Measurements from ENCODE around the gene ABHD2. TPM values are rescaled to one million over a fixed set of nuclear protein-coding genes. Genes with fewer than 3 reads are reported as not detected.

Gene ABHD2
- total and polyA plus RNA-seq, 2 donors (not counting 3 experiments of a cell fraction or from before 2014, with no cell fraction given) = 14.0 to 62.2 TPM

DNA sequence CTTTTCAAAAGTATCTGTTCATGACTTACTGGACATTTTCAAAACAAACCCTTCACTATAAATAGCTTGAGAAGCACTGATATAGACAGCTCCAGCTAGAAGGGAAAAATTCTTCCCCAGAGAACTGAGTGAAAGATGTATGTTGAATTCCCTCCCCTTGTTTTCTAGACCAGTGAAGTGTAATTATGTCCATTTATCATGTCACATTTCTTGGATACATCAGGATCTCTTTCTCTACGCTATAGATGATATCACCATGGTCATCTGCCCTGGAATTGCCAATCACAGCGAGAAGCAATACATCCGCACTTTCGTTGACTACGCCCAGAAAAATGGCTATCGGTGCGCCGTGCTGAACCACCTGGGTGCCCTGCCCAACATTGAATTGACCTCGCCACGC lies 66.9 kb downstream of the ABHD2 start:
- BruUV-seq (replicated peaks) = no TSS peak
- no peaks in the 10 kb centered on the region for H3K4me1 ChIP-seq (ENCODE audit: control insufficient read depth, extremely low read depth, insufficient read depth, low read length)
- H3K4me2 ChIP-seq (ENCODE audit: insufficient read depth, low read length) = no peak overlapping the region
- H3K9me3 ChIP-seq (replicated peaks; ENCODE audit: control insufficient read depth, insufficient read depth, low read length) = no peaks in the 10 kb centered on the region
- no peaks in the 10 kb centered on the region for H3K27me3 ChIP-seq (ENCODE audit: control insufficient read depth in 2 of 2, insufficient read depth in 2 of 2, low read length in 2 of 2)
- intact Hi-C loops (cut with micrococcal nuclease) = no loop called here
- H3K27ac ChIP-seq (ENCODE audit: insufficient read depth, low read depth, low read length) = no peak overlapping the region
- H3K9me1 ChIP-seq (replicated peaks; ENCODE audit: control insufficient read depth, extremely low read depth, insufficient read depth, low read length) = no peaks in the 10 kb centered on the region
- dilution Hi-C loops (cut with MboI; ENCODE audit: extremely low pct_ligation_motif_present, low sequenced_read_pairs) = loop anchor here (25.0 kb wide), 1 partner anchor 93 kb away; no protein-coding TSS in a partner anchor
- H4K20me1 ChIP-seq (replicated peaks; ENCODE audit: control insufficient read depth, extremely low read depth, insufficient read depth, low read length) = no peaks in the 10 kb centered on the region
- ChIA-PET POLR2A (no interaction called here), CTCF (no interaction called here)
- DNase-seq (ENCODE audit: low read depth, low spot score) (no peak), FAIRE-seq (no peak)
- no peak for TF ChIP-seq GATA2 (IDR thresholded peaks at IDR 0.05; ENCODE audit: insufficient read depth, insufficient read length, low read depth, low read length)
- TF ChIP-seq JUN (IDR thresholded peaks at IDR 0.05; ENCODE audit: borderline replicate concordance, insufficient read depth, insufficient read length, low read depth) = no peak
- no peak for TF ChIP-seq EZH2 (IDR thresholded peaks at IDR 0.05; ENCODE audit: borderline replicate concordance, low read depth, low read length, severe bottlenecking)
- TF ChIP-seq MYC (IDR thresholded peaks at IDR 0.05; ENCODE audit: low read depth, low read length) = no peak
- TF ChIP-seq, protein P1, sequence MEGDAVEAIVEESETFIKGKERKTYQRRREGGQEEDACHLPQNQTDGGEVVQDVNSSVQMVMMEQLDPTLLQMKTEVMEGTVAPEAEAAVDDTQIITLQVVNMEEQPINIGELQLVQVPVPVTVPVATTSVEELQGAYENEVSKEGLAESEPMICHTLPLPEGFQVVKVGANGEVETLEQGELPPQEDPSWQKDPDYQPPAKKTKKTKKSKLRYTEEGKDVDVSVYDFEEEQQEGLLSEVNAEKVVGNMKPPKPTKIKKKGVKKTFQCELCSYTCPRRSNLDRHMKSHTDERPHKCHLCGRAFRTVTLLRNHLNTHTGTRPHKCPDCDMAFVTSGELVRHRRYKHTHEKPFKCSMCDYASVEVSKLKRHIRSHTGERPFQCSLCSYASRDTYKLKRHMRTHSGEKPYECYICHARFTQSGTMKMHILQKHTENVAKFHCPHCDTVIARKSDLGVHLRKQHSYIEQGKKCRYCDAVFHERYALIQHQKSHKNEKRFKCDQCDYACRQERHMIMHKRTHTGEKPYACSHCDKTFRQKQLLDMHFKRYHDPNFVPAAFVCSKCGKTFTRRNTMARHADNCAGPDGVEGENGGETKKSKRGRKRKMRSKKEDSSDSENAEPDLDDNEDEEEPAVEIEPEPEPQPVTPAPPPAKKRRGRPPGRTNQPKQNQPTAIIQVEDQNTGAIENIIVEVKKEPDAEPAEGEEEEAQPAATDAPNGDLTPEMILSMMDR (IDR thresholded peaks at IDR 0.05; ENCODE audit: extremely low read depth in 1 of 2, insufficient read depth in 1 of 2, low read depth in 1 of 2, low read length in 2 of 2) = no peak
- TF ChIP-seq POLR2AphosphoS5 (IDR thresholded peaks at IDR 0.05; ENCODE audit: insufficient read depth, low read depth, low read length) = no peak
- TF ChIP-seq POLR2A (IDR thresholded peaks at IDR 0.05; ENCODE audit: low read depth, low read length) = no peak
- TF ChIP-seq, protein P2, sequence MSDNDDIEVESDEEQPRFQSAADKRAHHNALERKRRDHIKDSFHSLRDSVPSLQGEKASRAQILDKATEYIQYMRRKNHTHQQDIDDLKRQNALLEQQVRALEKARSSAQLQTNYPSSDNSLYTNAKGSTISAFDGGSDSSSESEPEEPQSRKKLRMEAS (IDR thresholded peaks at IDR 0.05; ENCODE audit: insufficient read depth, insufficient read length) = no peak
- no peak for TF ChIP-seq FOS (IDR thresholded peaks at IDR 0.05; ENCODE audit: borderline replicate concordance, insufficient read depth, low read length)
- peaks cover 2 to 5% of the 10 kb centered on the region in 2 experiments for H3K36me3 ChIP-seq (ENCODE audit: control insufficient read depth in 2 of 2, extremely low read depth in 1 of 2, insufficient read depth in 2 of 2, low read length in 2 of 2)
- no peak overlapping the region for H3K9ac ChIP-seq (replicated peaks; ENCODE audit: extremely low read depth, insufficient read depth, low read length)
- no peak overlapping the region for H3K4me3 ChIP-seq (replicated peaks in 1 of 3; ENCODE audit: insufficient read depth in 1 of 3, low read depth in 1 of 3, low read length in 3 of 3)
- H3K79me2 ChIP-seq (ENCODE audit: control insufficient read depth, insufficient read depth, low read length) = no peaks in the 10 kb centered on the region
- H2AFZ ChIP-seq (ENCODE audit: low read depth, low read length) = no peak overlapping the region

Measured in endothelial cell of umbilical vein (primary cell).